IMR-90 (cell line): ENCODE results near the gene MLF2. TPM values are rescaled to one million over a fixed set of nuclear protein-coding genes. Genes with fewer than 3 reads are reported as not detected.

Experiments used
- ATAC-seq: fragments of 200-7000 bp; cut with Tn5 transposase; 2 replicates; pipeline ENCODE4 v1.9.1; 2020; ENCODE audit warnings: low read depth, mild to moderate bottlenecking, moderate library complexity
- BruUV-seq: library from RNA; stranded (reverse); fragments of 400-500 nt; replicated peaks from 2 replicates; lab custom pipeline; 2021; lab: Mats Ljungman, UMichigan
- CTCF ChIA-PET: fragments of 300-600 bp; formaldehyde crosslinking; extraction: SDS; loops from one replicate; lab custom pipeline; 2021; ENCODE audit warnings: antibody characterized with exemption; lab: Yijun Ruan, JAX
- POLR2A ChIA-PET: fragments of 300-600 bp; sonication (Branson Sonifier 250); formaldehyde crosslinking; loops from one replicate; lab custom pipeline; 2022; ENCODE audit warnings: antibody characterized with exemption; ENCODE audit not compliant: unreplicated experiment; lab: Charles Lee
- DNase-seq: peaks from one replicate; pipeline ENCODE4 v3.0.0; 2013
- H2AFZ ChIP-seq: replicated peaks from 2 replicates; pipeline ENCODE3; 2013; ENCODE audit warnings: low read length, mild to moderate bottlenecking; ENCODE audit not compliant: poor library complexity
- H2AK5ac ChIP-seq: 2 replicates; pipeline ENCODE4 v1.6.1; 2013; ENCODE audit warnings: low read depth, low read length, inconsistent platforms
- H2AK9ac ChIP-seq: replicated peaks from 2 replicates; pipeline ENCODE3; 2013; ENCODE audit warnings: mild to moderate bottlenecking, low read depth, low read length, moderate library complexity; ENCODE audit not compliant: poor library complexity
- H2BK120ac ChIP-seq: 2 replicates; pipeline ENCODE4 v1.6.1; 2013; ENCODE audit warnings: low read depth, low read length, inconsistent platforms
- H2BK15ac ChIP-seq: 3 replicates; pipeline ENCODE4 v1.6.1; 2013; ENCODE audit warnings: low read depth, low read length, inconsistent platforms
- H2BK20ac ChIP-seq: 2 replicates; pipeline ENCODE4 v1.6.1; 2013; ENCODE audit warnings: low read depth, mild to moderate bottlenecking, inconsistent platforms, low read length, moderate library complexity
- H2BK5ac ChIP-seq: 2 replicates; pipeline ENCODE4 v1.6.1; 2013; ENCODE audit warnings: mild to moderate bottlenecking, low read depth, low read length, inconsistent platforms; ENCODE audit not compliant: poor library complexity, severe bottlenecking
- H3K14ac ChIP-seq: replicated peaks from 2 replicates; pipeline ENCODE4 v1.6.1; 2013; ENCODE audit warnings: low read depth, low read length, inconsistent platforms
- H3K18ac ChIP-seq: 2 replicates; pipeline ENCODE4 v1.6.1; 2013; ENCODE audit warnings: low read depth, low read length, control low read depth
- H3K23ac ChIP-seq: 2 replicates; pipeline ENCODE4 v1.6.1; 2013; ENCODE audit warnings: low read depth, low read length, inconsistent platforms
- H3K27ac ChIP-seq: 2 replicates; pipeline ENCODE4 v1.5.1; 2013; ENCODE audit warnings: mild to moderate bottlenecking, control low read depth, low read length; ENCODE audit not compliant: insufficient read depth
- H3K27me3 ChIP-seq: 2 replicates; pipeline ENCODE4 v1.6.1; 2013; ENCODE audit warnings: low read length; ENCODE audit not compliant: control insufficient read depth, insufficient read depth
- H3K36me3 ChIP-seq: 2 replicates; pipeline ENCODE4 v1.6.1; 2013; ENCODE audit warnings: low read length, mixed read lengths; ENCODE audit not compliant: control insufficient read depth, insufficient read depth
- H3K4ac ChIP-seq: 2 replicates; pipeline ENCODE4 v1.6.1; 2013; ENCODE audit warnings: low read depth, low read length, inconsistent platforms
- H3K4me1 ChIP-seq: 2 replicates; pipeline ENCODE4 v1.6.1; 2013; ENCODE audit warnings: low read length, mixed read lengths; ENCODE audit not compliant: control insufficient read depth, insufficient read depth
- H3K4me2 ChIP-seq: 2 replicates; pipeline ENCODE4 v1.6.1; 2013; ENCODE audit warnings: low read depth, mild to moderate bottlenecking, control low read depth, low read length, moderate library complexity
- H3K4me3 ChIP-seq: 2 replicates; pipeline ENCODE4 v1.5.1; 2013; ENCODE audit warnings: low read depth, mild to moderate bottlenecking, control low read depth, low read length, moderate library complexity; ENCODE audit not compliant: insufficient read depth
- H3K56ac ChIP-seq: 2 replicates; pipeline ENCODE4 v1.6.1; 2013; ENCODE audit warnings: low read length, inconsistent platforms; ENCODE audit not compliant: insufficient read depth; ENCODE audit errors: extremely low read depth
- H3K79me1 ChIP-seq, 2 experiments: 2 replicates each; pipeline ENCODE4 v1.6.1; 2013; ENCODE audit warnings: low read length in 2 of 2, inconsistent platforms in 1 of 2, low read depth in 1 of 2
- H3K9ac ChIP-seq: 2 replicates; pipeline ENCODE4 v1.6.1; 2013; ENCODE audit warnings: low read depth, low read length, control low read depth
- H3K9me1 ChIP-seq: 2 replicates; pipeline ENCODE4 v1.6.1; 2013; ENCODE audit warnings: low read length, inconsistent platforms; ENCODE audit not compliant: insufficient read depth
- H3K9me3 ChIP-seq: 2 replicates; pipeline ENCODE4 v1.6.1; 2013; ENCODE audit warnings: low read length; ENCODE audit not compliant: control insufficient read depth, insufficient read depth
- H4K20me1 ChIP-seq: 2 replicates; pipeline ENCODE4 v1.6.1; 2013; ENCODE audit warnings: low read length, inconsistent platforms; ENCODE audit not compliant: insufficient read depth
- H4K5ac ChIP-seq: 2 replicates; pipeline ENCODE4 v1.6.1; 2013; ENCODE audit warnings: mild to moderate bottlenecking, low read depth, low read length, control low read depth
- H4K8ac ChIP-seq, 2 experiments: 2 replicates each; pipeline ENCODE4 v1.6.1; 2013; ENCODE audit warnings: low read depth in 2 of 2, low read length in 2 of 2, control low read depth in 1 of 2, inconsistent platforms in 1 of 2
- H4K91ac ChIP-seq: 2 replicates; pipeline ENCODE4 v1.6.1; 2013; ENCODE audit warnings: low read depth, low read length, inconsistent platforms; ENCODE audit not compliant: insufficient read depth
- BHLHE40 ChIP-seq: fragments of 150-350 bp; IDR thresholded peaks from 2 replicates; pipeline ENCODE4 v1.6.1; 2016; ENCODE audit warnings: mild to moderate bottlenecking, low read depth, low read length
- ELK1 ChIP-seq: fragments of 150-350 bp; IDR thresholded peaks from 2 replicates; pipeline ENCODE4 v1.6.1; 2016; ENCODE audit warnings: low read depth, mild to moderate bottlenecking, low read length, moderate library complexity, borderline replicate concordance
- MAFK ChIP-seq: IDR thresholded peaks from 2 replicates; pipeline ENCODE4 v1.6.1; 2012; ENCODE audit warnings: low read depth, low read length, improper control_type of control experiment
- MAZ ChIP-seq: IDR thresholded peaks from 2 replicates; pipeline ENCODE4 v1.6.1; 2012; ENCODE audit warnings: low read depth, mild to moderate bottlenecking, low read length, improper control_type of control experiment, moderate library complexity, borderline replicate concordance
- MXI1 ChIP-seq: IDR thresholded peaks from 2 replicates; pipeline ENCODE4 v1.6.1; 2012; ENCODE audit warnings: low read depth, mild to moderate bottlenecking, low read length, moderate library complexity, borderline replicate concordance
- RAD21 ChIP-seq: IDR thresholded peaks from 2 replicates; pipeline ENCODE4 v1.6.1; 2012; ENCODE audit warnings: low read length, improper control_type of control experiment
- RFX5 ChIP-seq: IDR thresholded peaks from 2 replicates; pipeline ENCODE4 v1.8.0; 2012; ENCODE audit warnings: low read depth, mild to moderate bottlenecking, low read length, moderate library complexity
- SMC3 ChIP-seq: fragments of 150-350 bp; IDR thresholded peaks from 2 replicates; pipeline ENCODE4 v1.6.1; 2016; ENCODE audit warnings: low read depth, mild to moderate bottlenecking, antibody characterized with exemption, low read length, moderate library complexity
- WGBS, 2 experiments: methylation state at CpG; one replicate each; pipeline versions ENCODE4 v1.1.5 to v1.1.7; 2013; ENCODE audit warnings: missing lambda C conversion rate in 2 of 2; ENCODE audit not compliant: insufficient read length in 1 of 2; ENCODE audit errors: extremely low coverage in 2 of 2; 5-methylcytosine and 5-hydroxymethylcytosine counted together
- dilution Hi-C: fragments of 300-500 bp; cut with HindIII; formaldehyde crosslinking; loops from one replicate; pipeline ENCODE4 v1.14.3; 2018; ENCODE audit warnings: low sequenced_read_pairs; ENCODE audit not compliant: unreplicated experiment
- in situ Hi-C: fragments of 300-500 bp; cut with MboI; formaldehyde crosslinking; loops from 3 replicates; pipeline ENCODE4 v1.14.3; 2019; ENCODE audit warnings: low sequenced_read_pairs, inconsistent platforms, mixed read lengths
- intact Hi-C: fragments of 100-400 bp; cut with micrococcal nuclease; formaldehyde crosslinking; loops from 2 replicates; pipeline ENCODE4 v1.10.0; 2022
- polyA plus RNA-seq, 3 experiments: library from polyadenylated mRNA; depleted of rRNA; stranded (reverse); fragments of >200 nt; gene quantifications; 2 replicates each; pipeline ENCODE4 v1.2.3, GENCODE V29; 2012; ENCODE audit warnings: low replicate concordance in 1 of 3
- total RNA-seq: library from RNA; depleted of rRNA; stranded (reverse); fragments of >200 nt; gene quantifications from 2 replicates; pipeline ENCODE4 v1.2.3, GENCODE V29; 2012

MLF2 gene
- total and polyA plus RNA-seq, 2 of the 4 experiments (the other 2 are of a cell fraction): 236 to 403 TPM

DNA sequence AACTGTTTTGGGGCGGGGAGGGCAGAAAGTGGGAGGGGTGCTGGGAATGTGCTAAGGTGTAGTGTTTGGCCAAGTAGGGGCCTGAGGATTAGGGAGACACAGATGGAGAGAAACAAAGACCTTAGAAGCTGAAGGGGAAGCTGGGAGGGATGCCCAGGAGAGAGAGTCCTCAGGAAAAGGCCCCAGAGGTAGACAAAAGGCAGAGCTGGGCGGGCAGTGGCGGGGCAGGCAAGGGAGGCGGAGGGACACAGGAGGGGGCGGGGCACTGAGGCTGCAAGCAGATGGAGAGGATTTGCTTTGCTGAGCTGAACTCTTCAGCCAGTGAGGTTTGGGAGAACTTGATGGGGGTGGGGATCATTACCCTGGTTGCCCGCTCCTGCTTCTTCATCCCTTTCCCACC lies 16.0 kb upstream of the MLF2 start:
- CTCF ChIA-PET: interaction anchor here (1.2 to 1.7 kb wide), 2 partner anchors 9 to 15 kb away, joined by 3 to 4 read pairs; no protein-coding TSS in a partner anchor
- H3K79me1 ChIP-seq: peaks cover 15 to 55% of the 10 kb centered on the region in 2 experiments
- peak overlapping the region; percentile 80 for H3K14ac ChIP-seq
- H2BK15ac ChIP-seq: no peak overlapping the region
- no peak for TF ChIP-seq MXI1
- no peak for TF ChIP-seq MAZ
- TF ChIP-seq BHLHE40: no peak
- no peak for TF ChIP-seq MAFK
- TF ChIP-seq ELK1: no peak
- no peak for TF ChIP-seq SMC3
- TF ChIP-seq RAD21: no peak
- no peak for TF ChIP-seq RFX5
- peak overlapping the region; percentile 78; the same call in 1 of the 2 replicates for H2AK5ac ChIP-seq
- BruUV-seq: no TSS peak
- dilution Hi-C loops (no loop called here), intact Hi-C loops (loop anchor here (10.0 kb wide), 1 partner anchor 154 kb away; no protein-coding TSS in a partner anchor), in situ Hi-C loops (no loop called here)
- H3K4me3 ChIP-seq: no peak overlapping the region; the same call in 1 of the 2 replicates
- H3K9me1 ChIP-seq: peaks cover 17% of the 10 kb centered on the region
- H2BK120ac ChIP-seq: no peak overlapping the region
- no peak overlapping the region for H3K18ac ChIP-seq
- no peak overlapping the region for H2BK5ac ChIP-seq
- no peaks in the 10 kb centered on the region for H3K9me3 ChIP-seq
- peak overlapping the region; percentile 95 for H3K4me2 ChIP-seq
- H3K23ac ChIP-seq: peak overlapping the region; percentile 94; the same call in 1 of the 2 replicates
- no peak overlapping the region for H4K5ac ChIP-seq
- DNase-seq (peak; percentile 29), ATAC-seq (no peak)
- no peak overlapping the region for H2BK20ac ChIP-seq
- H3K36me3 ChIP-seq: peaks cover 17% of the 10 kb centered on the region
- H4K91ac ChIP-seq: no peak overlapping the region; the same call in 1 of the 2 replicates
- H4K8ac ChIP-seq: no peak overlapping the region; a peak in 1 of 4 replicates
- H4K20me1 ChIP-seq: peaks cover 35% of the 10 kb centered on the region
- peak overlapping the region; percentile 73; the same call in 1 of the 2 replicates for H3K9ac ChIP-seq
- H2AFZ ChIP-seq: no peak overlapping the region
- H3K27me3 ChIP-seq: no peaks in the 10 kb centered on the region
- 40% methylated on average over 1 of the region's 6 CpGs; no CpG with 5 or more reads in 1 of the 2 experiments for WGBS, 2 experiments
- peak overlapping the region; percentile 79; the same call in 1 of the 2 replicates for H3K27ac ChIP-seq
- H2AK9ac ChIP-seq: peak overlapping the region; percentile 98
- POLR2A ChIA-PET: interaction anchor here (0.6 kb wide), 1 partner anchor 15 kb away, joined by 3 read pairs; the partner anchor contains the start of gene MLF2
- no peak overlapping the region for H3K56ac ChIP-seq
- peak overlapping the region; percentile 54 for H3K4ac ChIP-seq
- H3K4me1 ChIP-seq: peaks cover 22% of the 10 kb centered on the region
